Activated CD4-positive, alpha-beta T cell treated with anti-CD3 and anti-CD28 coated beads, Interleukin-2, amount 50 U/mL, for 4 hours (primary cell): Measurements from ENCODE around the gene PWP2.
"Not testable (repeated sequence)": the region's sequence is repeated elsewhere in the genome, so short reads cannot be mapped to it uniquely, and the experiment has no call there.

Source experiments
- DNase-seq, 2 experiments: peaks; one replicate each; pipeline ENCODE4 v3.0.0-alpha.2; 2020

Gene PWP2

GRCh38 chr21:44167527-44167926 is 60.3 kb downstream of the PWP2 start:
- not testable (repeated sequence) for DNase-seq

DNA sequence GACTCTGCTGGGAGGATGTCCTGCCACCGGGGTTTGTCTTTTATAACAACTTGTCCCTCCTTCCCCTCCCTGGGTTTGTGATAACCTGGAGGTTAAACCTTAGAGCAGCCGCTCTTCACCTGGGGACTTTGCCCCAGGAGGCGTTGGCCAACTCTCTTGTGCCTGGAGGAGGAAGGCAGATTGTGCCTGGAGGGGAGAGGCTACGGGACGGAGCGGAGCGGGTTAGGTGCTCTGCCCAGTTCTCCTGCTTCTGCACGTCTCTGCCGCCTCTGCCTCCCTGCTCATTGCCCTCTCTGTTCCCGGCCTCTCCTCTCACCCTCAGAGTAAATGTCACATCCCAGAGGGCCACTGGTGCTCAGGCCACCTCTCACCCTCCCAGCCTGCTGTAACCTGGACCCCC is 63.1 kb downstream of the PWP2 start:
- DNase-seq: not testable (repeated sequence)

GRCh38 chr21:44170863-44171262 is 63.7 kb downstream of the PWP2 start:
- DNase-seq: not testable (repeated sequence)

GRCh38 chr21:44171962-44172572 is 64.9 kb downstream of the PWP2 start:
- DNase-seq: not testable (repeated sequence)

- not testable (repeated sequence) for DNase-seq
Observed at GRCh38 chr21:44172741-44173140, 65.5 kb downstream of the PWP2 start.

DNA sequence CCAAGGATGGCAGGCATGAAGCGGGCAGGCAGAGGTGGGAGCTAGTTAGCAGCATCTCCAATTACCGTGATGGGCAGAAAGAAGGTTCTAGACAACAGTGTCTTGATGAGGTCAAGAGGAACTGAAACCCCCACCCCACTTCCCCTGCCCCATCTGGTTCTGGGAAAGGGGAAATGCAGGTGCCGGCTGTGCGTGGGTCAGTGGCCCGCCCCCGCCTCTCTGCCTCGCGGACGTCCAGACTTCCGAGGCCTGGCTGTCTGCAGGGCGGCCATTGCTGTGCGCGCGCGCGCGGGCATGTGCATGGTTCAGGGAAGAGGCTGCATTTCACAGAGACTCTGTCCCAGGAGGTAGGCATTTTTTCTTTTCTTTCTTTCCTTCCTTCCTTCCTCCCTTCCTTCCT is 68.0 kb downstream of the PWP2 start:
- DNase-seq: not testable (repeated sequence)

DNA sequence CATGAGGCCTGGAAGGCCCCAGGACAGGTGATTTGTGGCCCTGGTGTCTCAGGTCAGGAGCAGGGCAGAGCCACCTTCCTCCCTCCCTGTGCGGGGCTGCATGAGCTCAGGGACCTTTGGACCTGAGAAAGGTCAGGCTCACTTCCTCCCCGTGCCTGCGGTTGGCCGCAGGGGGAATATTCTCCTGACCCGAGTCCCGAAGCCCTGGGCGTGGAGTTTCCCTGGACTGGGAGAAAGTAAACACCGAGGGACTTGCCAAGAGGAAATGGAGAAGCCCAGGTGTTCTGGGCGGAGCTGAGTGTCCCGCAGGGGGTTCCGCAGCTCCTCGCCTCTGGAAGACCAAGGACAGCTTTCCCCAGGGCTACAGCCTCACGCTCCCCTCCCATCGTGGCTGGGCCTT is 68.9 kb downstream of the PWP2 start:
- DNase-seq: not testable (repeated sequence)
